H7 (cell line): ENCODE data around the gene CRYZL1. TPM values are rescaled to one million over a fixed set of nuclear protein-coding genes. Genes with fewer than 3 reads are reported as not detected.

Experiments used
- DNase-seq: peaks from one replicate; pipeline ENCODE4 v3.0.0; 2012
- H3K27me3 ChIP-seq: 2 replicates; pipeline ENCODE4 v1.6.0; 2011; ENCODE audit warnings: mild to moderate bottlenecking, low read length; ENCODE audit not compliant: control insufficient read depth, insufficient read depth
- H3K36me3 ChIP-seq: replicated peaks from 2 replicates; pipeline ENCODE4 v1.5.1; 2011; ENCODE audit warnings: low read length; ENCODE audit not compliant: control insufficient read depth, insufficient read depth
- H3K4me3 ChIP-seq: 2 replicates; pipeline ENCODE4 v1.5.1; 2011; ENCODE audit warnings: low read depth, mild to moderate bottlenecking, control low read depth, low read length, moderate library complexity; ENCODE audit not compliant: insufficient read depth
- total RNA-seq: library from RNA; depleted of rRNA; stranded (reverse); fragments of >200 nt; shearing (Covaris generic); gene quantifications from 2 replicates; pipeline ENCODE4 v1.2.3, GENCODE V29; 2014

CRYZL1 gene
- total RNA-seq, 1 experiment from 2014 or later = 8.3 TPM

DNA sequence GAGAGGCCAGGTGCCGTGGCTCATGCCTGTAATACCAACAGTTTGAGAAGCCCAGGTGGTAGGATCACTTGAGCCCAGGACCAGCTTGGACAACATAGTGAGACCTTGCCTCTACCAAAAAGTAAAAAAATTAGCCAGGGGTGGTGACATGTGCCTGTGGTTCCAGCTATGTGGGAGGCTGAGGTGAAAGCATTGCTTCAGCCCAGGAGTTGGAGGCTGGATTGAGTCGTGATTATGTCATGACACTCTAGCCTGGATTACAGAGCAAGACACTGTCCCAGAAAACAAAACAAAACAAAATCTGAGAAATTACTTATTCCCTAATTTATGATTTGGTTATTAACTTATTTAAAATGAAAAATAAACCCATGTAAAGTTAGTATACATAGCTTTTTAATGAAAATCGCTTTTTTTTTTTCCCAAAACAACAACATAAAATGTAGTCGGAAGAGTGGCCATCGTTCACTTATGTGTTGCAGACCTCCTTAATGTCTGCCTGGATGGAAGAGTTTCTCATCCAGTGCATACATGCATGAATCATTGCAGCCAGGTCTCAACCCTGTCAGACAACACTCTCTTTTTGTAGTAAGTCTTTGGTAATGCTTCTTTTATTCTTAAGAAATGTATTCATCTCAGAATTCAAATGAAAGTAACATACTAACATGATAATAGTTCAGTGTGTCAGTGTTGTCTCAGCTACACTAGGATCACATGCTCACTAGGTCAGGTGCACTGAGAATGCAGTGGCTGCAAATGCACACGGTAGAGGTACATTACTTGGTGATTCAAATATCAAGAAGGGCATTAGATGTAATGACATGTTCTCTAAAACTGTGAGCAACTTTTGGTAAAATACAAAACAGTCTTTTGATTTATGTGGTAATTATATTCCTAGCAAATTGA lies 28.8 kb upstream of the CRYZL1 start:
- Histone ChIP-seq H3K4me3 (no peak overlapping the region), H3K36me3 (no peaks in the 10 kb centered on the region), H3K27me3 (no peaks in the 10 kb centered on the region)
- no peak for DNase-seq

DNA sequence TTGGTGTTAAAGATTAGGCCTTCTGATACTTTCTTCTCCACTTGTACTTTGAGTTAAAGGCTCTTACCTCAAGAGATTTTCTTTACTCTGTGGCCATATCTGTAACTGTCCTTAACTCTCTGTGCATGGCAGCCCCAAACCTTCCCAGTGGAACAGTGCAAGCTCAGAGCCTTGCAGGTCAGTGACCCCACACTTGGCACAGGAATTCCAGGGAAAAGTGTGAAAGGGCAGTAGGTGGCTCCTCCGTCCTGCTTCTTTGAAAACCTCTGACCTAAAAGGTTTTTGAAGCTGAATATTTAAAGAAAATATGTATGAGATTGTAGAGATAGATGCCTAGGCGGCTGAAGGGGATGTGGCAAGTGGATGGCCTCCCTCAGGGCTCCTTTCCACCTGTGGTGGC lies 27.1 kb upstream of the CRYZL1 start:
- H3K27me3 ChIP-seq = no peaks in the 10 kb centered on the region
- no peaks in the 10 kb centered on the region for H3K36me3 ChIP-seq
- H3K4me3 ChIP-seq = no peak overlapping the region
- DNase-seq = no peak

DNA sequence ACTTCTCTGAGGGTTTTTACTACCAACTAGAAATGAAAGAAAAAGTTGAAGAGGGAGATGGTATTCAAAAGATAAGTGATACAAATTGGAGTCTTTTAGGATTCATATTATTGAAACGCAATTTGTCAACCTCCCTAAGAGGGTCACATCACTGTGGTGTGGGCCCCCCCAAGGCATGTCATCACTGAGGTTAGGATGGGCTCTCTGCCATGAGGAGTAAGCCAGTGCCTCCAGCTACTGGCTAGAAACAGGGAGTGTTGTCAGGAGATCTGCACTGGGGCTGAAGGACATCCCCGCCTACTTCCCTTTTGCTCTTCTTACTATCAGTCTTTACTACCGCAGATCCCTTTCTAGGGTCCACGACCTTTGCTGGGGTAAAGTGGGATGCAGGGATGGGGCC lies 26.6 kb upstream of the CRYZL1 start:
- no peak for DNase-seq
- H3K36me3 ChIP-seq = no peaks in the 10 kb centered on the region
- H3K27me3 ChIP-seq = no peaks in the 10 kb centered on the region
- H3K4me3 ChIP-seq = no peak overlapping the region

DNA sequence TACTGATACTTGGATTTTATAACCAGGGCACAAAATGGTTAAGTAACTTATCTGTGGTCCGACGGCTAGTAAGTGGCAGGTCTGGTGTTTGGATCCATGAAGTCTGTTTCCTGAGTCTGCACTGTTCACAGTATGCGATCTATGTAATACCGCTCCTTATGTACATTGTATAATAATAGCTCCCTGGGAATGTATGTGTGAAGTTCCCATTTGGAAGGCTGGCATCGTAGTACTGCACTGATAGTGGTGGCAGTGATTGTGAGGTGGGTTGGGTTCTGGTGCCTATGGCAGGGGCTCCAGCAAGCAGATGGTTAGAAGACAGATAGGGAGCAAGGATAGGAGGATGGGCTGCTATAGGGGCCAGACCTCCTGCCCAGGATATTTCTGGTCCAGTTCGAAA lies 26.1 kb upstream of the CRYZL1 start:
- Histone ChIP-seq H3K36me3 (no peaks in the 10 kb centered on the region), H3K4me3 (no peak overlapping the region), H3K27me3 (no peaks in the 10 kb centered on the region)
- no peak for DNase-seq

DNA sequence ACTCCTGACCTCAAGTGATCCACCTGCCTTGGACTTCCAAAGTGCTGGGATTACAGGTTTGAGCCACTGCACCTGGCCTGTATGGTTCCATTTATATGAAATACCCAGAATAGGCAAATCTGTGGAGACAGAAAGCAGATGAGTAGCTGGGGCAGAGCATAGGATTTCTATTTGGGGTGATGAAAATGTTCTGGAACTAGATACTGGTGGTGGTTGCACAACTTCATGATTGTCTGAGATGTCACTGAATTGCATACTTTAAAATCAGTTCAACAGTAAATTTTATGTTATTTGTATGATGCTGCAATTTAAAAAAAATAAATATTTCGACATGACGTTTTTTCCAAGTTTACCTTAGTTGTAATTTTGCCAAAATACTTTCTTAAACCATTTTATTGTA lies 24.6 kb upstream of the CRYZL1 start:
- Histone ChIP-seq H3K27me3 (no peaks in the 10 kb centered on the region), H3K4me3 (no peak overlapping the region), H3K36me3 (no peaks in the 10 kb centered on the region)
- DNase-seq = no peak

DNA sequence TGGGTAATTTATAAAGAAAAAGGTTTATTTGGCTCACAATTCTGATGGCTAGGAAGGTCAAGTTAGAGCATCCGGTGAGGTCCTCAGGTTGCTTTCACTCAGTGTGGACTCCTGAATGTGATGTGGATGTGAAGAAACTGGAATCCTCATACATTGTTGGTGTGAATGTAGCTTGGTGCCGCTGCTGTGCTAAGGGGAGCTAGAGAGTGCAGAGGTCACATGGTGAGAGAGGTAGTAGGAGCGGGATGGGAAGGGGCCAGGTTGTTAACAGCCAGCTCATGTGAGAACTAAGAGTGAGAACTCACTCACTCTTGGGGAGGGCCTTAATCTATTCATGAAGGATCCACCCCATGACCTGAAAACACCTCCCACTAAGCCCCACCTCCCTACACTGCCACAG lies 22.6 kb upstream of the CRYZL1 start:
- H3K36me3 ChIP-seq = no peaks in the 10 kb centered on the region
- DNase-seq = no peak
- no peak overlapping the region for H3K4me3 ChIP-seq
- H3K27me3 ChIP-seq = no peaks in the 10 kb centered on the region

DNA sequence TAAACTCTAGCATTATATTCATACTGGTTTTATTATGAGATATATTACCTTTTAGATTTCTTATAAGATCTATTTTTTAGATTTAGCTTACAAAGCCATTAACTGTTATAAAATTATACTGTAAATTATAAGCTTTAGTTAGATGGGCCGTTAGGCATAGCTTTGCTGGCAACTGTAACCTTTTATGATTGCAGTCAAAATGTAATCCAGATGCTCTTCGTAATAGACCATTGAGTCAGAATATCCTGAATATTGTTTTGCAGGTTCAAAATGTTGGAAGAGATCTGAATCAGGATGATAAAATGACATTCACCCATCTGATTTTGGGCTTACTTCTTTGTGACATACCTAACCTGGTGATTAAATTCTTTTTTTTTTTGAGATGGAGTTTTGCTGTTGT lies 21.7 kb upstream of the CRYZL1 start:
- no peak for DNase-seq
- H3K27me3 ChIP-seq = no peaks in the 10 kb centered on the region
- no peak overlapping the region for H3K4me3 ChIP-seq
- no peaks in the 10 kb centered on the region for H3K36me3 ChIP-seq

DNA sequence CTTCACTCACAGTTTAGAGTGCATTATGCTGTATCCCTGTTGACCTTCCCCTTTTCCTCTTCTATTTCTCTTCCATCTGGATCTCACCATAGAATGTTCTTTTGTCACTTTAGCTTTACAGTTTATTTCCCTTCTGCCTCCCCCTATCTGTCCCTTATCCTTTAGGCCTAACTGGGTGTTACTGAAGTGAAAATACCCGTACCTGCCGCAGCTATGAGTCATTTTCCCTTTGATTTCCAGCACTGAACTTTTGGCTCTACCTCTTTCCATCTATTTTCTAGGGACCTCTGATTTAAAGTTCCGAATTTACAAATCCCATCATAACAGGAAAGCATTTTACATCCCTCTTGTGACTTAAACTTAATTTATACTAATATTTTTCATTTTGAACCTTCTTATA lies 20.5 kb upstream of the CRYZL1 start:
- DNase-seq = no peak
- Histone ChIP-seq H3K4me3 (no peak overlapping the region), H3K27me3 (no peaks in the 10 kb centered on the region), H3K36me3 (no peaks in the 10 kb centered on the region)

DNA sequence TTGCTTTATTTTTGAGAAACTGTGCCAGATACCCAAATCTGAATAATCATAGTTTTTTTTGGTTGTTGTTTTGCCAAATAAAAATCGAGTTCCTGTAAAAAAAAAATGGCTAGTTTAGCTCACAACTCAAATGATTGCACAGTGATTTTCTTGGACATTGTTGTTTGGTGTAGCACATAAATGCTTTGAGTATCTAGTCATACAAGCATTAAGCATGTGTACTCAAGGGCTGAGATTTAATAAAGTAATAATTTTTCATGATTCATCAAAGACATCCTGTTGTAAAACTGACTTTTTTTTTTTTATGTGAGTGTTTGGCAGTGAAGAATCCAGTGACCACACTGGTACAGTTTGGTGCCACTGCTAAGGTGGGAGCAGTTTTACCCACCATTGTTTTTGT lies 19.6 kb upstream of the CRYZL1 start:
- no peaks in the 10 kb centered on the region for H3K36me3 ChIP-seq
- H3K27me3 ChIP-seq = no peaks in the 10 kb centered on the region
- no peak overlapping the region for H3K4me3 ChIP-seq
- DNase-seq = no peak

DNA sequence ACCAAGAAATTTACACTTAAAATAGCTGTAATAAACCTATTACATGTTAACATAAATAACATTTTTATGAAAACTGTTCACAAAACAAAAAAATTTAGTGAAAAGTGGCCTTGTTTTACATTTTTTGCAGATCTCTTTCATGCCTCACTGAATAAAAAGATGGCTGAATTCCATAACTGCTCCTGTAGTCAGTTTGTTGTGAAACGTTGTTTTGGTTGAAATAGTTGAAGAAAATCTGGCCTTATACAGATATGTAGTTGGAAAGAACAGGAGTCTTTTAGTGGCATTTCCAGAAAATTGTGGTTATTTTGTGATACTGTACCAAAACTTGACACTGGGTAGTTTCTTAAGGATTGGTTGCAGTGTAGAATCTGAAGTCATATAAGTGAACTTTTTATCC lies 18.9 kb upstream of the CRYZL1 start:
- DNase-seq = no peak
- Histone ChIP-seq H3K36me3 (no peaks in the 10 kb centered on the region), H3K4me3 (no peak overlapping the region), H3K27me3 (no peaks in the 10 kb centered on the region)

DNA sequence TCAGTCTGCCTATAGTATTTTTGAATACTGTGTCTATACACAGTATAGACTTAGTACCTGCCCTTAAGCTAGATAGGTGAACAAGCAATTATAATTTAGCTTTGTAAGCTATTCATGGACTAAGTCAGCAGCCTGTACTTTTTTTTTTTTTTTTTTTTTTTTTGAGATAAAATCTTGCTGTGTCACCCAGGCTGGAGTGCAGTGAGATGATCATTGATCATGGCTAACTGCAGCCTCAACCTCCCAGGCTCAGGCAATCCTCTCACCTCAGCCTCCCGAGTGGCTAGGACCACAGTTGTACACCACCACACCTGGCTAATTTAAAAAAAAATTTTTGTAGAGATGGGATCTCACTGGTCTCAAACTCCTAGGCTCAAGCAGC lies 18.0 kb upstream of the CRYZL1 start:
- H3K27me3 ChIP-seq = no peaks in the 10 kb centered on the region
- no peak for DNase-seq

DNA sequence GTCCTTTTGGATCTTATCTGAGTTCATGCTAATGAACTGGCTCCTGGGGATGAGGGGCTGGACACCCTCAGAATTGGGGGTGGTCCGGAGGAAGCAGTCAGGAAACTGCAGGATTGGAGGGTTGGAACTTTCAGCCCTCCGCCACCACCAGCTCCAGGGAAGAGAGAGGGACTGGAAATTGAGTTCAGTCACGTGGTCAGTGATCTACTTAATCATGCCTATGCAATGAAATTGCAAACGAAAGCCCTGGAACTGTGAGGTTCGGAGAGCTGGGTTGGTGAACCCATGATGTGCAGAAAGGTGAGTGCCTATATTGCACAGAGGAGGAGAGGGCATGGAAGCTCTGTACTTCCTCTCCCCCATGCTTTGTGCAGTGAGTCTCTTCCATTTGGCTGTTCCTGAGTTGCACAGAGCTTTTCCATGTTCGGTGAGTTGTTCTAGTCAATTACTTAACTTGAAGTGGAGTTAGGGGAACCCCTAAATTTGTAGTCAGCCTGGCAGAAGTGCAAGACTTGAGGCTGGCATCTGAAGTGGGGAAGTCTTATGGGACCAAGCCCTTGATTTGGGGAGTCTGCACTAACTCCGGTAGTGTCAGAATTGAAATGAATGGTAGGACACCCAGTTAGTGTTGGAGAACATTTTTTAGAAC lies 17.5 kb upstream of the CRYZL1 start:
- Histone ChIP-seq H3K27me3 (no peaks in the 10 kb centered on the region), H3K36me3 (no peaks in the 10 kb centered on the region)
- no peak for DNase-seq

More for the DNA sequence above, 18.0 kb upstream of the CRYZL1 start:
- Histone ChIP-seq H3K36me3 (no peaks in the 10 kb centered on the region), H3K4me3 (no peak overlapping the region)

DNA sequence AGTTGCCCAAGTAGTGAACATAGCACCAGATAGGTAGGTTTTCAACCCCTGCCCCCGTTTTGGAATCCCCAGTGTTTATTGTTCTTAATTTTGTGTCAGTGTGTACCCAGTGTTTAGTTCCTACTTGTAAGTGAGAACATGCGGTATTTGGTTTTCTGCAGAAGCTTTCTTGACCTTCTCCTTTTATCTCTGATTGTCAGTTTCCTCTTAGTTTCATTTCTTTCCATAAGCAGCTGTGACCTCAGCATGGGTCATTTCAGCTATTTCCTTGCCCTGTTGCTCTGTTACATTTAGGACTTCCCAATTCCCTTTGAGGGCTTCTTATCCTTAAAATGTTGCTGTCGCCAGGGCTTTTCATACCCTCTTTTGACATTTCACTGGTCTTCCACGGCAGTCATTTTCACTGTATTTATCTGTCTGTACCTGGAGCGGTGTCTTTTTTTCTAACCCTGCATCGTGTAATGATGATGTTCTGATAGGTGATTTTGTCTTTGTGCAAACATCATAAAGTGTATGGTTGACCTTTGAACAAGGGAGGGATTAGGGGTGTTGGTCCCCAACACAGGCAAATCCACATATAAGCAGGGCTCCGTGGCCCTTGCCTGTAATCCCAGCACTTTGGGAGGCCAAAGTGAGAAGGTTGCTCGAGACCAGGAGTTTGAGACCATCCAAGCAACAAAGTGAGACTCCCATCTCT lies 15.7 kb upstream of the CRYZL1 start:
- Histone ChIP-seq H3K36me3 (no peaks in the 10 kb centered on the region), H3K4me3 (no peak overlapping the region), H3K27me3 (no peaks in the 10 kb centered on the region)
- DNase-seq = no peak

More for the DNA sequence above, 17.5 kb upstream of the CRYZL1 start:
- H3K4me3 ChIP-seq = no peak overlapping the region

DNA sequence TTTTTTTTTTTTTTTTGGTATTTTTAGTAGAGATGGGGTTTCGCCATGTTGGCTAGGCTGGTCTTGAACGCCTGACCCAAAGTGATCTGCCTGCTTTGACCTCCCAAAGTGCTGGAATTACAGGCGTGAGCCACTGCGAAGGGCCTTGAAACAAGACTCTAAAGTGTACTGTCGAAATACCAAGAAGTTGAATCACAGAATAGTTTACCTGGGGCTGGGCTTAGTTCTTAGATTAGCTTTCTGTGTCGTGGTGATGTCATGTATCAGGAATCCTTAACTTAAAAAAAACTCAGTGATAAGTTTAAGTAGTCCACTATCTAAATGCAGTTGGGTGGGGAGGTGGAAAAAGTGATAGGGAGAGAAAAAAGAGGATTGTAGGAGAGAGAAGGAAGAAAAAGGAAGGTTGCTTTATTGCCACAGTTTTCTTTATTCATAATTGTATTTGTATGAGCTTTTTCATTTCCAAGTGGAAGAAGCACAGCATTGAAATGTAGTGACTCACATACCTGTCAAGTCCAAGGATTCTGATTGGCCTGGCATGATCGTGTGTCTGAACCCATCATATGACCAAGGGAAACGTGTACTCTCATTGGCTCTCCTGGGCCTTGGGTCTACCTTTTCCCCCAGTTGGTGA lies 14.2 kb upstream of the CRYZL1 start:
- no peak for DNase-seq
- H3K4me3 ChIP-seq = no peak overlapping the region
- no peaks in the 10 kb centered on the region for H3K36me3 ChIP-seq
- no peaks in the 10 kb centered on the region for H3K27me3 ChIP-seq
